GM12892 (cell line): Measurements from ENCODE around the gene NPAS3.

Experiments
- POLR2A ChIP-seq: IDR thresholded peaks from 2 replicates; pipeline ENCODE4 v1.6.1; 2011; ENCODE audit warnings: low read depth, low read length, control low read depth
- TAF1 ChIP-seq: IDR thresholded peaks from 2 replicates; pipeline ENCODE4 v1.6.1; 2011; ENCODE audit warnings: low read depth, mild to moderate bottlenecking, control low read depth, low read length, borderline replicate concordance

GRCh38 chr14:32993921-32994320, 55.2 kb downstream of the NPAS3 start:
- TF ChIP-seq POLR2A (no peak), TAF1 (no peak)
